HEK293T (cell line): ENCODE results near the gene CDHR4.
"Not testable (repeated sequence)": the region's sequence is repeated elsewhere in the genome, so short reads cannot be mapped to it uniquely, and the experiment has no call there.

Experiments used
- CTCF ChIA-PET: fragments of 350-600 bp; formaldehyde crosslinking; extraction: SDS; loops from one replicate; lab custom pipeline; 2021; ENCODE audit warnings: antibody characterized with exemption, inconsistent platforms; lab: Yijun Ruan, JAX
- POLR2A ChIA-PET: fragments of 350-600 bp; formaldehyde crosslinking; extraction: SDS; loops from one replicate; lab custom pipeline; 2020; ENCODE audit warnings: antibody characterized with exemption, inconsistent platforms; lab: Yijun Ruan, JAX
- DNase-seq: peaks from one replicate; pipeline ENCODE4 v3.0.0; 2012; ENCODE audit warnings: mixed read lengths; ENCODE audit errors: extremely low spot score
- ARNT ChIP-seq: fragments of 450-650 bp; IDR thresholded peaks from 2 replicates; pipeline ENCODE4 v1.6.1; 2017; ENCODE audit warnings: mild to moderate bottlenecking
- BHLHE40 ChIP-seq: fragments of 450-650 bp; IDR thresholded peaks from 2 replicates; pipeline ENCODE4 v1.6.1; 2016; ENCODE audit warnings: mild to moderate bottlenecking, moderate library complexity, borderline replicate concordance
- CTBP1 ChIP-seq: fragments of 450-650 bp; IDR thresholded peaks from 2 replicates; pipeline ENCODE4 v1.6.1; 2016; ENCODE audit warnings: borderline replicate concordance
- ELF4 ChIP-seq: fragments of 450-650 bp; IDR thresholded peaks from 2 replicates; pipeline ENCODE4 v1.6.1; 2017; ENCODE audit warnings: antibody characterized with exemption
- FOXA1 ChIP-seq: fragments of 450-650 bp; IDR thresholded peaks from 2 replicates; pipeline ENCODE4 v1.6.1; 2016; ENCODE audit warnings: mild to moderate bottlenecking
- FOXK2 ChIP-seq: fragments of 450-650 bp; IDR thresholded peaks from 2 replicates; pipeline ENCODE4 v1.6.1; 2016; ENCODE audit warnings: mild to moderate bottlenecking
- FOXM1 ChIP-seq: fragments of 450-650 bp; IDR thresholded peaks from 2 replicates; pipeline ENCODE4 v1.6.1; 2017; ENCODE audit warnings: mild to moderate bottlenecking, borderline replicate concordance
- HDGF ChIP-seq: fragments of 450-650 bp; IDR thresholded peaks from 2 replicates; pipeline ENCODE4 v1.6.1; 2017; ENCODE audit warnings: antibody characterized with exemption, borderline replicate concordance
- L3MBTL2 ChIP-seq: fragments of 450-650 bp; conservative IDR thresholded peaks from 2 replicates; pipeline ENCODE4 v1.6.1; 2016; ENCODE audit warnings: mild to moderate bottlenecking
- LEF1 ChIP-seq: fragments of 450-650 bp; IDR thresholded peaks from 2 replicates; pipeline ENCODE4 v1.6.1; 2017; ENCODE audit warnings: mild to moderate bottlenecking, borderline replicate concordance
- NFRKB ChIP-seq: fragments of 450-650 bp; IDR thresholded peaks from 2 replicates; pipeline ENCODE4 v1.6.1; 2016; ENCODE audit warnings: mild to moderate bottlenecking, moderate library complexity
- PKNOX1 ChIP-seq: fragments of 450-650 bp; IDR thresholded peaks from 2 replicates; pipeline ENCODE4 v1.6.1; 2016
- SP1 ChIP-seq: fragments of 450-650 bp; IDR thresholded peaks from 2 replicates; pipeline ENCODE4 v1.6.1; 2017
- SUZ12 ChIP-seq: fragments of 450-650 bp; IDR thresholded peaks from 2 replicates; pipeline ENCODE4 v1.6.1; 2016; ENCODE audit warnings: mild to moderate bottlenecking
- TARDBP ChIP-seq: fragments of 450-650 bp; IDR thresholded peaks from 2 replicates; pipeline ENCODE4 v1.6.1; 2016
- ZNF384 ChIP-seq: fragments of 450-650 bp; IDR thresholded peaks from 2 replicates; pipeline ENCODE4 v1.6.1; 2016

Gene CDHR4

GRCh38 chr3:49754536-49754935 is 45.1 kb downstream of the CDHR4 start:
- POLR2A ChIA-PET = no interaction called here
- CTCF ChIA-PET = interaction anchor here (0.7 kb wide), 1 partner anchor 10 kb away, joined by 10 read pairs; no protein-coding TSS in a partner anchor
- TF ChIP-seq PKNOX1 = no peak
- no peak for TF ChIP-seq L3MBTL2
- no peak for TF ChIP-seq ZNF384
- TF ChIP-seq NFRKB = no peak
- TF ChIP-seq LEF1 = no peak
- TF ChIP-seq ELF4 = no peak
- no peak for TF ChIP-seq FOXA1
- TF ChIP-seq CTBP1 = no peak
- no peak for TF ChIP-seq HDGF
- no peak for TF ChIP-seq FOXK2
- TF ChIP-seq FOXM1 = no peak
- TF ChIP-seq SP1 = no peak
- no peak for TF ChIP-seq ARNT
- DNase-seq = no peak

DNA sequence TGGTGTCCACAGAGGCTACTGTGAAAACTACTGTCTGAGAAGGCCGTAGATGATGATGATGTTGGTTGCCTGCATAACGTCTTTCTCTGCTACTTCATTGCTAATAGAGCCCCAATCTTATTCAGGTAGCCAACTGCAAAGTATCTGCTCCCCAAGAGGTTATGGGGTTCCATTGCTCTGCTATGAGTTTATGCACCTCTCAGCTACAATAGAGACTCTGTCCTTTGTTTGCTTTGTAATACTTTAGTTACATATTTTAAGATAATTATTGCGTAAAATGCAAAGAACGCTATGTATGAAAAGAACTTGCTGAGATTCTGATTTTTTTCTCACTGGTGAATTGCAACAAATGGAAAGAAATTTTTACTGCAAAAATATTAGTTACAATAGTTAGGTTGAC is 48.2 kb downstream of the CDHR4 start:
- TF ChIP-seq SUZ12 (no peak), ARNT (no peak), FOXM1 (no peak)
- DNase-seq = no peak
- POLR2A ChIA-PET = no interaction called here
- CTCF ChIA-PET = no interaction called here

- ChIA-PET CTCF (no interaction called here), POLR2A (no interaction called here)
Measured at GRCh38 chr3:49750056-49750455, 49.6 kb downstream of the CDHR4 start.

GRCh38 chr3:49748874-49749273 is 50.8 kb downstream of the CDHR4 start:
- POLR2A ChIA-PET = interaction anchor here (0.7 to 0.8 kb wide), 2 partner anchors 18 to 25 kb away, joined by 3 read pairs; partner anchors contain the start of gene GMPPB
- DNase-seq, CTCF ChIA-PET: not testable (repeated sequence)

More at GRCh38 chr3:49750056-49750455, 49.6 kb downstream of the CDHR4 start:
- DNase-seq = no peak
- no peak for TF ChIP-seq CTBP1
- no peak for TF ChIP-seq L3MBTL2
- TF ChIP-seq SP1 = no peak
- TF ChIP-seq FOXA1 = no peak
- no peak for TF ChIP-seq PKNOX1
- no peak for TF ChIP-seq FOXK2
- TF ChIP-seq ARNT = no peak
- no peak for TF ChIP-seq HDGF
- no peak for TF ChIP-seq BHLHE40
- TF ChIP-seq TARDBP = no peak
- no peak for TF ChIP-seq SUZ12
- TF ChIP-seq NFRKB = no peak
- no peak for TF ChIP-seq ELF4
- TF ChIP-seq FOXM1 = no peak
- TF ChIP-seq LEF1 = no peak

GRCh38 chr3:49747792-49748480 is 51.7 kb downstream of the CDHR4 start:
- POLR2A ChIA-PET = no interaction called here
- CTCF ChIA-PET = no interaction called here
- TF ChIP-seq FOXK2 (no peak), LEF1 (no peak), BHLHE40 (no peak), SUZ12 (no peak)
- no peak for DNase-seq

GRCh38 chr3:49745986-49746385 is 53.7 kb downstream of the CDHR4 start:
- ChIA-PET POLR2A (no interaction called here), CTCF (interaction anchor here (0.7 kb wide), 1 partner anchor 207 kb away, joined by 3 read pairs; no protein-coding TSS in a partner anchor)
- no peak for DNase-seq
- TF ChIP-seq SUZ12 (no peak), BHLHE40 (no peak), ELF4 (no peak), HDGF (no peak), CTBP1 (no peak)
